HFFc6 (cell line): ENCODE results near the gene TMEM63B. TPM values are rescaled to one million over a fixed set of nuclear protein-coding genes. Genes with fewer than 3 reads are reported as not detected.
"Not testable (repeated sequence)": the region's sequence is repeated elsewhere in the genome, so short reads cannot be mapped to it uniquely, and the experiment has no call there.

ENCODE experiments used
- DNase-seq: peaks from one replicate; pipeline ENCODE4 v3.0.0-alpha.2; 2018
- H3K27ac Mint-ChIP-seq: 2 replicates; pipeline ENCODE4 v1.8.0; 2020; ENCODE audit warnings: mild to moderate bottlenecking, mixed read lengths
- H3K27me3 Mint-ChIP-seq: 2 replicates; pipeline ENCODE4 v1.8.0; 2021; ENCODE audit warnings: mild to moderate bottlenecking, moderate library complexity, mixed read lengths; ENCODE audit not compliant: insufficient read depth
- H3K36me3 Mint-ChIP-seq: 2 replicates; pipeline ENCODE4 v1.8.0; 2021; ENCODE audit warnings: low read depth, mixed read lengths
- H3K4me1 Mint-ChIP-seq: 2 replicates; pipeline ENCODE4 v1.8.0; 2020; ENCODE audit warnings: low read depth, mixed read lengths
- H3K4me3 Mint-ChIP-seq: 2 replicates; pipeline ENCODE4 v1.8.0; 2020; ENCODE audit warnings: mild to moderate bottlenecking, moderate library complexity, mixed read lengths
- H3K9me3 Mint-ChIP-seq: 2 replicates; pipeline ENCODE4 v1.8.0; 2020; ENCODE audit warnings: mild to moderate bottlenecking, mixed read lengths
- CTCF ChIP-seq: fragments of 200-600 bp; sonication (generic); IDR thresholded peaks from 2 replicates; pipeline ENCODE4 v1.5.0; 2021; ENCODE audit warnings: antibody characterized with exemption, mild to moderate bottlenecking
- total RNA-seq, 6 experiments: library from RNA; stranded (reverse); fragmentation: NEBNext Ultra II Directional; extraction: Animal tissue kit (Norgen Biotek cat#: 25700); gene quantifications; 2 replicates in 1 of 6; 3 replicates in 5 of 6; pipeline ENCODE4 v1.2.3, GENCODE V29; 2021

The TMEM63B gene
- total RNA-seq, 6 experiments from 2014 or later: 38.3 to 55.1 (median 44.7) TPM

DNA sequence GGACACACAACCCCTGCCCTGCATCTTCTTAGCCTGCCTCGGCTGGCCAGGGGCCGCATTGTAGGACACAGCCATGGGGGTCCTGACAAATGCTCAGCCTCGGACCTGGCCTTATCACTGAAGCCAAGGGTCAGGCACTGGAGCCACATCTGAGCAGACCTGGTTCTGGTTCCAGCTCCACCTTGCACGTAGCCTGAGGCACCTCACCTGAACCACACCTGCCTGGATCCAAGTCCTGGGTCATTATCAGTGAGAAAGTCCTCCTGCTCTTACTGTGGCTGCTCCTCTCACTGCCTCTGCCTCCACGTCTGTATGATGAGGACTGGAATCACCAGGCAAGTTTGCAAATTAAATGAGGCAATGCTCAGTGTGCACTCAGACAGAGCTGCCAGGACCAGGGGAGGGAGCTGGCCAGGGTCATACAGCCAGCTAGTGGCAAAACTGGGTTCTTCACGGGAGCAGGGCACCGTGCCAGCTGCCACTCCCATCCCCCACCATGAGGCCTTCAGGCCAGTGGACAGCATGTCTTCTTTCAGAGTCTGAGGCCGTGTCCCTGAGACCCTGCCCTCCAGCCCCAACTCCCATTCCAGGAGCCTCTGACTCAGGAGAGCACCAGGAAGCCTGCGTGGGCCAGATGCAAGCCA, 40.3 kb upstream of the TMEM63B start:
- H3K36me3 Mint-ChIP-seq: no peaks in the 10 kb centered on the region
- no peaks in the 10 kb centered on the region for H3K9me3 Mint-ChIP-seq
- H3K4me1 Mint-ChIP-seq: peaks cover under 1% of the 10 kb centered on the region; the same call in 1 of the 2 replicates
- H3K27ac Mint-ChIP-seq: no peak overlapping the region
- TF ChIP-seq CTCF: no peak
- H3K27me3 Mint-ChIP-seq: no peaks in the 10 kb centered on the region
- no peak for DNase-seq
- no peak overlapping the region for H3K4me3 Mint-ChIP-seq

GRCh38 chr6:44087623-44088022, 39.7 kb upstream of the TMEM63B start:
- no peak overlapping the region for H3K27ac Mint-ChIP-seq
- H3K36me3 Mint-ChIP-seq: no peaks in the 10 kb centered on the region
- no peak overlapping the region for H3K4me3 Mint-ChIP-seq
- TF ChIP-seq CTCF: no peak
- DNase-seq: no peak
- peaks cover 6% of the 10 kb centered on the region; the same call in 1 of the 2 replicates for H3K4me1 Mint-ChIP-seq
- no peaks in the 10 kb centered on the region for H3K27me3 Mint-ChIP-seq
- no peaks in the 10 kb centered on the region for H3K9me3 Mint-ChIP-seq

GRCh38 chr6:44088827-44089590, 38.3 kb upstream of the TMEM63B start:
- DNase-seq: no peak
- H3K9me3 Mint-ChIP-seq: no peaks in the 10 kb centered on the region
- no peaks in the 10 kb centered on the region for H3K27me3 Mint-ChIP-seq
- H3K4me1 Mint-ChIP-seq: peaks cover 10% of the 10 kb centered on the region; the same call in 1 of the 2 replicates
- H3K36me3 Mint-ChIP-seq: no peaks in the 10 kb centered on the region
- no peak for TF ChIP-seq CTCF
- no peak overlapping the region for H3K4me3 Mint-ChIP-seq
- no peak overlapping the region for H3K27ac Mint-ChIP-seq

GRCh38 chr6:44090465-44090864, 36.9 kb upstream of the TMEM63B start:
- no peak for DNase-seq
- no peak for TF ChIP-seq CTCF
- no peaks in the 10 kb centered on the region for H3K9me3 Mint-ChIP-seq
- H3K27ac Mint-ChIP-seq: no peak overlapping the region
- H3K4me1 Mint-ChIP-seq: peaks cover 10% of the 10 kb centered on the region; the same call in 1 of the 2 replicates
- no peaks in the 10 kb centered on the region for H3K36me3 Mint-ChIP-seq
- H3K27me3 Mint-ChIP-seq: no peaks in the 10 kb centered on the region
- no peak overlapping the region for H3K4me3 Mint-ChIP-seq

DNA sequence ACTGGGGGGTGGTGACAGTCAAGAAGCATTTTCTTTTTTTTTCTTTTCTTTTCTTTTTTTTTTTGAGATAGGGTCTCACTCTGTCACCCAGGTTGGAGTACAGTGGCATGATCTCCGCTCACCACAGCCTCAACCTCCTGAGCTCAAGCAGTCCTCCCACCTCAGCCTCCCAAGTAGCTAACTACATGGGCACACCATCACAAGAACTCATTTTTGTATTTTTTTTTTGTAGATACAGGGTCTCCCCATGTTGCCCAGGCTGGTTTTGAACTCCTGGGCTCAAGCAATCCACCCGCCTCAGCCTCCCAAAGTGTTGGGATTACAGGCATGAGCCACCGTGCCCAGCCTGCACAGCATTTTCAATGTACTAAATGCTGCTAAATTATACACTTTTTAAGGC, 36.0 kb upstream of the TMEM63B start:
- H3K4me1 Mint-ChIP-seq, H3K4me3 Mint-ChIP-seq, DNase-seq, H3K9me3 Mint-ChIP-seq, H3K27ac Mint-ChIP-seq, H3K27me3 Mint-ChIP-seq, H3K36me3 Mint-ChIP-seq: not testable (repeated sequence)
